Smooth muscle cell (in vitro differentiated cells): ENCODE data around the gene SERTM2. TPM values are rescaled to one million over a fixed set of nuclear protein-coding genes. Genes with fewer than 3 reads are reported as not detected.
A peak's percentile ranks its signal among the peaks of the same experiment; 100 is the strongest.

Experiments used
- DNase-seq: peaks from one replicate; lab custom pipeline; 2025; ENCODE audit not compliant: unreplicated experiment; lab: John Stamatoyannopoulos, UW
- H2AFZ ChIP-seq: fragments of 200-600 bp; sonication (generic); 2 replicates; pipeline ENCODE4 v1.6.0; 2016; ENCODE audit warnings: antibody characterized with exemption, low read depth, mild to moderate bottlenecking
- H3F3A ChIP-seq: fragments of 200-600 bp; sonication (generic); 2 replicates; pipeline ENCODE4 v1.6.0; 2017; ENCODE audit warnings: antibody characterized with exemption, low read depth
- H3K27ac ChIP-seq: fragments of 200-600 bp; sonication (generic); 2 replicates; pipeline ENCODE4 v1.5.1; 2016; ENCODE audit warnings: low read depth, mild to moderate bottlenecking
- H3K27me3 ChIP-seq: fragments of 200-600 bp; sonication (generic); 2 replicates; pipeline ENCODE4 v1.6.1; 2016; ENCODE audit warnings: low read depth, mild to moderate bottlenecking
- H3K36me3 ChIP-seq: fragments of 200-600 bp; sonication (generic); 2 replicates; pipeline ENCODE4 v1.5.1; 2016; ENCODE audit warnings: low read depth
- H3K4me1 ChIP-seq: fragments of 200-600 bp; sonication (generic); 2 replicates; pipeline ENCODE4 v1.5.1; 2016; ENCODE audit warnings: low read depth
- H3K4me2 ChIP-seq: fragments of 200-600 bp; sonication (generic); 2 replicates; pipeline ENCODE4 v1.6.0; 2016; ENCODE audit warnings: mild to moderate bottlenecking
- H3K4me3 ChIP-seq: fragments of 200-600 bp; sonication (generic); 2 replicates; pipeline ENCODE4 v1.5.1; 2016; ENCODE audit warnings: mild to moderate bottlenecking
- H3K79me2 ChIP-seq: fragments of 200-600 bp; sonication (generic); 2 replicates; pipeline ENCODE4 v1.6.0; 2016; ENCODE audit warnings: low read depth, mild to moderate bottlenecking
- H3K9ac ChIP-seq: fragments of 200-600 bp; sonication (generic); 2 replicates; pipeline ENCODE4 v1.6.0; 2016; ENCODE audit warnings: low read depth
- H3K9me3 ChIP-seq: fragments of 200-600 bp; sonication (generic); replicated peaks from 2 replicates; pipeline ENCODE4 v1.5.1; 2016; ENCODE audit warnings: low read depth
- H4K20me1 ChIP-seq: fragments of 200-600 bp; sonication (generic); 2 replicates; pipeline ENCODE4 v1.6.0; 2016; ENCODE audit warnings: low read depth
- CTCF ChIP-seq: fragments of 200-600 bp; sonication (generic); IDR thresholded peaks from 2 replicates; pipeline ENCODE4 v1.5.1; 2017; ENCODE audit warnings: borderline replicate concordance, mild to moderate bottlenecking, antibody characterized with exemption; ENCODE audit not compliant: insufficient read depth, poor library complexity, severe bottlenecking
- WGBS: methylation state at CpG from one replicate; pipeline ENCODE4 v1.1.7; 2016; ENCODE audit warnings: low lambda C conversion rate; 5-methylcytosine and 5-hydroxymethylcytosine counted together
- polyA plus RNA-seq: library from polyadenylated mRNA; unstranded; fragments of >200 nt; fragmentation: Nextera tagmentation; extraction: Ambion mirVana; gene quantifications from 2 replicates; pipeline ENCODE4 v1.2.1, GENCODE V29; 2016
- total RNA-seq: library from RNA; depleted of rRNA; stranded (reverse); fragments of >200 nt; gene quantifications from 2 replicates; pipeline ENCODE4 v1.2.3, GENCODE V29; 2014

The SERTM2 gene
- total and polyA plus RNA-seq, 2 experiments from 2014 or later, result 0.31 to 0.55 TPM

GRCh38 chrX:111560801-111561200 is 49.4 kb downstream of the SERTM2 start:
- H3K4me1 ChIP-seq, result peaks cover 20% of the 10 kb centered on the region
- H3K36me3 ChIP-seq, result no peaks in the 10 kb centered on the region
- no peak overlapping the region for H3K4me2 ChIP-seq
- H3K4me3 ChIP-seq, result no peak overlapping the region
- TF ChIP-seq CTCF, result no peak
- H3K79me2 ChIP-seq, result no peaks in the 10 kb centered on the region
- WGBS, result 82% methylated on average over 3 of the region's 3 CpGs
- H4K20me1 ChIP-seq, result no peaks in the 10 kb centered on the region
- H3K27ac ChIP-seq, result no peak overlapping the region
- no peaks in the 10 kb centered on the region for H3K27me3 ChIP-seq
- no peak for DNase-seq
- H2AFZ ChIP-seq, result no peak overlapping the region
- no peak overlapping the region for H3K9ac ChIP-seq
- H3F3A ChIP-seq, result no peaks in the 10 kb centered on the region
- no peaks in the 10 kb centered on the region for H3K9me3 ChIP-seq

GRCh38 chrX:111561851-111562250 is 50.4 kb downstream of the SERTM2 start:
- Histone ChIP-seq H2AFZ (no peak overlapping the region), H3K27ac (no peak overlapping the region), H3K4me3 (no peak overlapping the region), H3K79me2 (no peaks in the 10 kb centered on the region), H3K27me3 (no peaks in the 10 kb centered on the region), H3K36me3 (no peaks in the 10 kb centered on the region), H3F3A (no peaks in the 10 kb centered on the region), H3K9me3 (no peaks in the 10 kb centered on the region), H3K4me2 (no peak overlapping the region), H3K4me1 (peaks cover 12% of the 10 kb centered on the region), H4K20me1 (no peaks in the 10 kb centered on the region), H3K9ac (no peak overlapping the region)
- DNase-seq, result no peak
- TF ChIP-seq CTCF, result no peak
- WGBS, result 83% methylated on average over 1 of the region's 1 CpG

GRCh38 chrX:111567542-111568255 is 56.3 kb downstream of the SERTM2 start:
- no peak for TF ChIP-seq CTCF
- Histone ChIP-seq H3K36me3 (no peaks in the 10 kb centered on the region), H3K27ac (no peak overlapping the region), H3K9me3 (no peaks in the 10 kb centered on the region), H3K4me3 (no peak overlapping the region), H2AFZ (no peak overlapping the region), H3K9ac (no peak overlapping the region), H3K4me2 (no peak overlapping the region), H4K20me1 (no peaks in the 10 kb centered on the region), H3K4me1 (no peaks in the 10 kb centered on the region), H3K27me3 (no peaks in the 10 kb centered on the region), H3K79me2 (no peaks in the 10 kb centered on the region), H3F3A (no peaks in the 10 kb centered on the region)
- 77% methylated on average over 6 of the region's 6 CpGs for WGBS
- DNase-seq, result no peak

- no peak for DNase-seq
- no peaks in the 10 kb centered on the region for H3K27me3 ChIP-seq
- H3K9me3 ChIP-seq, result no peaks in the 10 kb centered on the region
These were observed 56.9 kb downstream of the SERTM2 start for GRCh38 chrX:111568354-111568753.

More at GRCh38 chrX:111568354-111568753, 56.9 kb downstream of the SERTM2 start:
- peak; percentile 50 for TF ChIP-seq CTCF
- Histone ChIP-seq H4K20me1 (no peaks in the 10 kb centered on the region), H3K4me2 (no peak overlapping the region), H3F3A (no peaks in the 10 kb centered on the region), H3K79me2 (no peaks in the 10 kb centered on the region), H3K9ac (no peak overlapping the region), H3K27ac (no peak overlapping the region), H3K4me1 (no peaks in the 10 kb centered on the region), H3K4me3 (no peak overlapping the region), H2AFZ (no peak overlapping the region), H3K36me3 (no peaks in the 10 kb centered on the region)
- WGBS, result 79% methylated on average over 4 of the region's 4 CpGs
